CD4-positive, alpha-beta memory T cell (primary cell): ENCODE measurements around the gene IL17RC. TPM values are rescaled to one million over a fixed set of nuclear protein-coding genes. Genes with fewer than 3 reads are reported as not detected.
A peak's percentile ranks its signal among the peaks of the same experiment; 100 is the strongest.

ENCODE experiments used
- CTCF ChIA-PET: fragments of 350-600 bp; sonication (Branson Sonifier 250); formaldehyde crosslinking; loops from one replicate; lab custom pipeline; 2021; ENCODE audit warnings: inconsistent platforms; ENCODE audit not compliant: partially characterized antibody; lab: Charles Lee
- POLR2A ChIA-PET: fragments of 350-600 bp; sonication (Branson Sonifier 250); formaldehyde crosslinking; loops from one replicate; lab custom pipeline; 2021; ENCODE audit not compliant: partially characterized antibody; lab: Charles Lee
- DNase-seq, 5 donors: peaks; one replicate each; pipeline versions ENCODE4 v3.0.0 to v3.0.0-alpha.2; 2020 to 2022; ENCODE audit warnings: mixed read lengths in 1 of 5
- H3K27ac ChIP-seq: one replicate; pipeline ENCODE4 v1.7.0; 2013; ENCODE audit warnings: low read depth, low read length
- H3K27me3 ChIP-seq: 2 replicates; pipeline ENCODE4 v1.7.0; 2013; ENCODE audit warnings: mild to moderate bottlenecking, low read length, moderate library complexity; ENCODE audit not compliant: insufficient read depth
- H3K36me3 ChIP-seq: 2 replicates; pipeline ENCODE4 v1.7.0; 2013; ENCODE audit warnings: mild to moderate bottlenecking, low read length, moderate library complexity; ENCODE audit not compliant: insufficient read depth
- H3K4me1 ChIP-seq: 2 replicates; pipeline ENCODE4 v1.7.0; 2013; ENCODE audit warnings: mild to moderate bottlenecking, low read length, moderate library complexity; ENCODE audit not compliant: insufficient read depth
- H3K4me3 ChIP-seq, 2 donors: one replicate each; pipeline ENCODE4 v1.7.0; 2013; ENCODE audit warnings: low read length in 2 of 2, mild to moderate bottlenecking in 1 of 2
- H3K9me3 ChIP-seq, 2 donors: one replicate each; pipeline ENCODE4 v1.7.0; 2013; ENCODE audit warnings: low read length in 2 of 2, control low read depth in 1 of 2; ENCODE audit not compliant: control insufficient read depth in 1 of 2
- H3K27ac Mint-ChIP-seq, 7 donors: one replicate each; pipeline ENCODE4 v1.8.0; 2020 to 2021; ENCODE audit warnings: mixed read lengths in 7 of 7, mild to moderate bottlenecking in 6 of 7, inconsistent platforms in 3 of 7, moderate library complexity in 3 of 7
- H3K27me3 Mint-ChIP-seq, 2 donors: one replicate each; pipeline ENCODE4 v1.8.0; 2020 to 2021; ENCODE audit warnings: mixed read lengths in 2 of 2
- H3K36me3 Mint-ChIP-seq, 2 donors: one replicate each; pipeline ENCODE4 v1.8.0; 2020 to 2021; ENCODE audit warnings: mixed read lengths in 2 of 2, inconsistent platforms in 1 of 2, mild to moderate bottlenecking in 1 of 2
- H3K4me1 Mint-ChIP-seq, 4 donors: one replicate each; pipeline ENCODE4 v1.8.0; 2020 to 2021; ENCODE audit warnings: mixed read lengths in 4 of 4, mild to moderate bottlenecking in 1 of 4
- H3K4me3 Mint-ChIP-seq, 8 donors: one replicate each; pipeline ENCODE4 v1.8.0; 2020 to 2021; ENCODE audit warnings: mixed read lengths in 8 of 8, mild to moderate bottlenecking in 7 of 8, moderate library complexity in 6 of 8, inconsistent platforms in 3 of 8
- H3K9me3 Mint-ChIP-seq, 8 donors: one replicate each; pipeline ENCODE4 v1.8.0; 2020 to 2021; ENCODE audit warnings: mixed read lengths in 8 of 8, mild to moderate bottlenecking in 5 of 8, inconsistent platforms in 3 of 8, moderate library complexity in 1 of 8
- intact Hi-C: fragments of 100-400 bp; cut with micrococcal nuclease; formaldehyde crosslinking; loops from one replicate; pipeline ENCODE4 v1.15.1; 2023
- polyA plus RNA-seq, 2 donors: library from polyadenylated mRNA; unstranded; fragments of 300-500 nt; fragmentation: Illumina TruSeq; gene quantifications; one replicate each; pipeline ENCODE4 v1.2.3, GENCODE V29; 2021
- total RNA-seq, 2 experiments: library from RNA; stranded (reverse); gene quantifications; one replicate each; pipeline ENCODE4 v1.2.3, GENCODE V29; 2021

Gene IL17RC
- total and polyA plus RNA-seq, 4 experiments from 2014 or later: 0.61 to 8.4 (median 3.4) TPM

- peaks cover 0 to 2% of the 10 kb centered on the region in 2 donors for H3K27me3 Mint-ChIP-seq
- H3K4me3 Mint-ChIP-seq: peak overlapping the region in 7 of 8 donors; percentile 35 to 69 (median 57)
- Histone ChIP-seq H3K4me3 (peak overlapping the region in 1 of 2 donors; percentile 55), H3K27me3 (no peaks in the 10 kb centered on the region), H3K9me3 (no peaks in the 10 kb centered on the region), H3K27ac (no peak overlapping the region), H3K36me3 (no peaks in the 10 kb centered on the region), H3K4me1 (peaks cover 30% of the 10 kb centered on the region)
- peaks cover 14 to 25% (median 19%) of the 10 kb centered on the region in 4 donors for H3K4me1 Mint-ChIP-seq
- ChIA-PET POLR2A (interaction anchor here (1.2 to 6.5 kb wide), 4 partner anchors 12 to 32 kb away, joined by 3 to 53 read pairs (median 18); partner anchors contain the start of genes CRELD1, IL17RE and JAGN1), CTCF (interaction anchor here (1.2 to 4.4 kb wide), 5 partner anchors 12 to 31 kb away, joined by 3 to 16 read pairs (median 4); partner anchors contain the start of genes IL17RE and JAGN1)
- no peak for DNase-seq
- intact Hi-C loops: loop anchor here (2.0 kb wide), 1 partner anchor 18 kb away; the partner anchor contains the start of gene CRELD1
- H3K36me3 Mint-ChIP-seq: no peaks in the 10 kb centered on the region
- no peaks in the 10 kb centered on the region for H3K9me3 Mint-ChIP-seq
- H3K27ac Mint-ChIP-seq: no peak overlapping the region
Measured at GRCh38 chr3:9914559-9915253, 2.2 kb upstream of the IL17RC start.

GRCh38 chr3:9915254-9916141, 1.4 kb upstream of the IL17RC start:
- Histone ChIP-seq H3K4me3 (peak overlapping the region; percentile 36 to 55), H3K27ac (no peak overlapping the region), H3K36me3 (no peaks in the 10 kb centered on the region), H3K4me1 (peaks cover 30% of the 10 kb centered on the region), H3K9me3 (no peaks in the 10 kb centered on the region), H3K27me3 (no peaks in the 10 kb centered on the region)
- Mint-ChIP-seq H3K27ac (peak overlapping the region in 1 of 7 donors; percentile 17), H3K4me1 (peaks cover 13 to 23% (median 17%) of the 10 kb centered on the region in 4 donors), H3K27me3 (peaks cover 0 to 2% of the 10 kb centered on the region in 2 donors), H3K36me3 (no peaks in the 10 kb centered on the region), H3K9me3 (no peaks in the 10 kb centered on the region), H3K4me3 (peak overlapping the region; percentile 62 to 85 (median 79))
- POLR2A ChIA-PET: interaction anchor here (1.3 to 6.5 kb wide), 4 partner anchors 13 to 25 kb away, joined by 6 to 53 read pairs (median 18); partner anchors contain the start of genes CRELD1, IL17RE and JAGN1
- DNase-seq: peak in 1 of 5 donors; percentile 25
- intact Hi-C loops: loop anchor here (2.0 kb wide), 1 partner anchor 17 kb away; the partner anchor contains the start of gene CRELD1
- CTCF ChIA-PET: interaction anchor here (1.2 to 4.4 kb wide), 4 partner anchors 16 to 31 kb away, joined by 4 to 16 read pairs (median 5); partner anchors contain the start of gene JAGN1

GRCh38 chr3:9916346-9916733, 558 bp upstream of the IL17RC start:
- DNase-seq: no peak
- no peak overlapping the region for H3K4me3 ChIP-seq
- Mint-ChIP-seq H3K4me1 (peaks cover 13 to 20% (median 16%) of the 10 kb centered on the region in 4 donors), H3K4me3 (peak overlapping the region; percentile 64 to 85 (median 75)), H3K36me3 (no peaks in the 10 kb centered on the region), H3K9me3 (no peaks in the 10 kb centered on the region), H3K27ac (peak overlapping the region in 2 of 7 donors; percentile 51 to 59), H3K27me3 (peaks cover 0 to 2% of the 10 kb centered on the region in 2 donors)
- H3K27me3 ChIP-seq: no peaks in the 10 kb centered on the region
- H3K36me3 ChIP-seq: no peaks in the 10 kb centered on the region
- H3K9me3 ChIP-seq: no peaks in the 10 kb centered on the region
- POLR2A ChIA-PET: interaction anchor here (1.3 to 6.5 kb wide), 3 partner anchors 14 to 26 kb away, joined by 6 to 53 read pairs (median 12); partner anchors contain the start of genes CRELD1, IL17RE and JAGN1
- CTCF ChIA-PET: interaction anchor here (1.2 to 1.7 kb wide), 2 partner anchors 16 to 30 kb away, joined by 4 read pairs; no protein-coding TSS in a partner anchor
- intact Hi-C loops: no loop called here
- peaks cover 29% of the 10 kb centered on the region for H3K4me1 ChIP-seq
- no peak overlapping the region for H3K27ac ChIP-seq

- Histone ChIP-seq H3K27me3 (no peaks in the 10 kb centered on the region), H3K4me1 (peaks cover 14% of the 10 kb centered on the region), H3K9me3 (no peaks in the 10 kb centered on the region), H3K27ac (no peak overlapping the region), H3K4me3 (no peak overlapping the region), H3K36me3 (no peaks in the 10 kb centered on the region)
- Mint-ChIP-seq H3K9me3 (no peaks in the 10 kb centered on the region), H3K4me3 (no peak overlapping the region), H3K4me1 (peaks cover 4 to 8% (median 5%) of the 10 kb centered on the region in 4 donors), H3K36me3 (no peaks in the 10 kb centered on the region), H3K27me3 (no peaks in the 10 kb centered on the region), H3K27ac (no peak overlapping the region)
- DNase-seq: no peak
- ChIA-PET POLR2A (interaction anchor here (6.5 kb wide), 1 partner anchor 14 kb away, joined by 53 read pairs; the partner anchor contains the start of gene CRELD1), CTCF (interaction anchor here (1.5 kb wide), 1 partner anchor 14 kb away, joined by 4 read pairs; no protein-coding TSS in a partner anchor)
- intact Hi-C loops: no loop called here
Measured at GRCh38 chr3:9917820-9918219, 922 bp downstream of the IL17RC start.

- no peaks in the 10 kb centered on the region for H3K9me3 ChIP-seq
- no peak for DNase-seq
- H3K4me1 ChIP-seq: peaks cover 12% of the 10 kb centered on the region
- no peaks in the 10 kb centered on the region for H3K36me3 Mint-ChIP-seq
- intact Hi-C loops: no loop called here
- no peak overlapping the region for H3K27ac ChIP-seq
- no peaks in the 10 kb centered on the region for H3K27me3 Mint-ChIP-seq
- ChIA-PET POLR2A (no interaction called here), CTCF (interaction anchor here (1.5 kb wide), 1 partner anchor 13 kb away, joined by 4 read pairs; no protein-coding TSS in a partner anchor)
- peaks cover 4 to 8% (median 5%) of the 10 kb centered on the region in 4 donors for H3K4me1 Mint-ChIP-seq
- H3K9me3 Mint-ChIP-seq: no peaks in the 10 kb centered on the region
- no peaks in the 10 kb centered on the region for H3K36me3 ChIP-seq
- peak overlapping the region in 1 of 7 donors; percentile 55 for H3K27ac Mint-ChIP-seq
- H3K27me3 ChIP-seq: no peaks in the 10 kb centered on the region
- H3K4me3 Mint-ChIP-seq: no peak overlapping the region
- H3K4me3 ChIP-seq: no peak overlapping the region
Measured at GRCh38 chr3:9918261-9919038, 1.6 kb downstream of the IL17RC start.

- Histone ChIP-seq H3K4me3 (no peak overlapping the region), H3K9me3 (no peaks in the 10 kb centered on the region), H3K27me3 (no peaks in the 10 kb centered on the region), H3K27ac (no peak overlapping the region), H3K36me3 (no peaks in the 10 kb centered on the region), H3K4me1 (peaks cover 13% of the 10 kb centered on the region)
- POLR2A ChIA-PET: no interaction called here
- Mint-ChIP-seq H3K9me3 (no peaks in the 10 kb centered on the region), H3K4me3 (no peak overlapping the region), H3K27me3 (peaks cover 0 to 6% of the 10 kb centered on the region in 2 donors), H3K36me3 (no peaks in the 10 kb centered on the region), H3K27ac (no peak overlapping the region), H3K4me1 (peaks cover 2 to 20% (median 9%) of the 10 kb centered on the region in 4 donors)
- DNase-seq: no peak
- CTCF ChIA-PET: no interaction called here
- intact Hi-C loops: no loop called here
Measured at GRCh38 chr3:9928158-9928557, 11.3 kb downstream of the IL17RC start.
